Activated CD4-positive, alpha-beta memory T cell treated with anti-CD3 and anti-CD28 coated beads, Interleukin-2, amount 10 ng/mL, durations not matched to agents 7 days and 5 days (primary cell): ENCODE data around the gene ZNF723. TPM values are rescaled to one million over a fixed set of nuclear protein-coding genes. Genes with fewer than 3 reads are reported as not detected.
"Not testable (repeated sequence)": the region's sequence is repeated elsewhere in the genome, so short reads cannot be mapped to it uniquely, and the experiment has no call there.

Source experiments
- CTCF ChIA-PET: fragments of 350-600 bp; sonication (Branson Sonifier 250); formaldehyde crosslinking; loops from one replicate; lab custom pipeline; 2021; ENCODE audit warnings: antibody characterized with exemption, inconsistent platforms; lab: Charles Lee
- POLR2A ChIA-PET: fragments of 350-600 bp; sonication (Branson Sonifier 250); formaldehyde crosslinking; loops from one replicate; lab custom pipeline; 2021; ENCODE audit warnings: antibody characterized with exemption; lab: Charles Lee
- DNase-seq: peaks from one replicate; pipeline ENCODE4 v3.0.0-alpha.2; 2020
- H3K27ac Mint-ChIP-seq: one replicate; pipeline ENCODE4 v1.8.0; 2021; ENCODE audit warnings: mild to moderate bottlenecking, mixed read lengths
- H3K27me3 Mint-ChIP-seq: one replicate; pipeline ENCODE4 v1.8.0; 2021; ENCODE audit warnings: mixed read lengths
- H3K36me3 Mint-ChIP-seq: one replicate; pipeline ENCODE4 v1.8.0; 2021; ENCODE audit warnings: low read depth, mixed read lengths
- H3K4me1 Mint-ChIP-seq: one replicate; pipeline ENCODE4 v1.8.0; 2021; ENCODE audit warnings: mixed read lengths
- H3K4me3 Mint-ChIP-seq: one replicate; pipeline ENCODE4 v1.8.0; 2021; ENCODE audit warnings: mild to moderate bottlenecking, mixed read lengths
- H3K9me3 Mint-ChIP-seq: one replicate; pipeline ENCODE4 v1.8.0; 2021; ENCODE audit warnings: mixed read lengths
- total RNA-seq, 2 experiments: library from RNA; stranded (reverse); gene quantifications; one replicate each; pipeline ENCODE4 v1.2.3, GENCODE V29; 2021

The ZNF723 gene
- total RNA-seq = not detected

- Mint-ChIP-seq H3K9me3 (peaks cover 26% of the 10 kb centered on the region), H3K4me1 (no peaks in the 10 kb centered on the region), H3K36me3 (no peaks in the 10 kb centered on the region), H3K27me3 (no peaks in the 10 kb centered on the region), H3K4me3 (no peak within 1 kb of the TSS), H3K27ac (no peak within 1 kb of the TSS)
- ChIA-PET POLR2A (no interaction called here), CTCF (no interaction called here)
- DNase-seq = no peak
Measured at GRCh38 chr19:22832031-22832762, at the start of gene ZNF723. TSS of gene ZNF723 (plus strand) at chr19:22832291. CDS start at chr19:22832380, 89 bp downstream.

- Mint-ChIP-seq H3K27ac (no peak within 1 kb of the TSS), H3K4me1 (no peaks in the 10 kb centered on the region), H3K36me3 (no peaks in the 10 kb centered on the region), H3K4me3 (no peak within 1 kb of the TSS), H3K27me3 (no peaks in the 10 kb centered on the region), H3K9me3 (peaks cover 26% of the 10 kb centered on the region)
- POLR2A ChIA-PET = no interaction called here
- CTCF ChIA-PET = no interaction called here
- no peak for DNase-seq
Measured at GRCh38 chr19:22783651-22784410, 48.3 kb upstream of the ZNF723 start, which contains the start of gene ZNF99. TSS of gene ZNF99 (minus strand) at chr19:22784151. CDS start at chr19:22784016, 135 bp downstream.

GRCh38 chr19:22792863-22793262 lies 39.2 kb upstream of the ZNF723 start:
- DNase-seq, H3K36me3 Mint-ChIP-seq, H3K4me1 Mint-ChIP-seq, H3K27me3 Mint-ChIP-seq, POLR2A ChIA-PET, CTCF ChIA-PET, H3K4me3 Mint-ChIP-seq, H3K27ac Mint-ChIP-seq: not testable (repeated sequence)
- H3K9me3 Mint-ChIP-seq = peaks cover 29% of the 10 kb centered on the region

- Mint-ChIP-seq H3K4me1 (no peaks in the 10 kb centered on the region), H3K27ac (no peak overlapping the region), H3K27me3 (no peaks in the 10 kb centered on the region), H3K9me3 (peaks cover 45% of the 10 kb centered on the region), H3K4me3 (no peak overlapping the region), H3K36me3 (peaks cover 7% of the 10 kb centered on the region)
- DNase-seq = no peak
- ChIA-PET POLR2A (no interaction called here), CTCF (no interaction called here)
Measured at GRCh38 chr19:22797040-22797439, 35.1 kb upstream of the ZNF723 start.

GRCh38 chr19:22806418-22806817 lies 25.7 kb upstream of the ZNF723 start:
- DNase-seq = no peak
- Mint-ChIP-seq H3K9me3 (peaks cover 30% of the 10 kb centered on the region), H3K36me3 (no peaks in the 10 kb centered on the region), H3K4me3 (no peak overlapping the region), H3K27me3 (no peaks in the 10 kb centered on the region), H3K4me1 (no peaks in the 10 kb centered on the region), H3K27ac (no peak overlapping the region)
- ChIA-PET CTCF (no interaction called here), POLR2A (no interaction called here)

GRCh38 chr19:22807061-22807835 lies 24.8 kb upstream of the ZNF723 start:
- Mint-ChIP-seq H3K36me3 (no peaks in the 10 kb centered on the region), H3K27ac (no peak overlapping the region), H3K4me3 (no peak overlapping the region), H3K27me3 (no peaks in the 10 kb centered on the region), H3K9me3 (peaks cover 30% of the 10 kb centered on the region), H3K4me1 (no peaks in the 10 kb centered on the region)
- CTCF ChIA-PET = no interaction called here
- POLR2A ChIA-PET = no interaction called here
- no peak for DNase-seq

GRCh38 chr19:22814124-22814523 lies 18.0 kb upstream of the ZNF723 start:
- ChIA-PET POLR2A (no interaction called here), CTCF (no interaction called here)
- H3K4me1 Mint-ChIP-seq = no peaks in the 10 kb centered on the region
- no peaks in the 10 kb centered on the region for H3K36me3 Mint-ChIP-seq
- no peak overlapping the region for H3K27ac Mint-ChIP-seq
- no peaks in the 10 kb centered on the region for H3K27me3 Mint-ChIP-seq
- H3K4me3 Mint-ChIP-seq = no peak overlapping the region
- no peak for DNase-seq
- H3K9me3 Mint-ChIP-seq = peaks cover 60% of the 10 kb centered on the region

- no peaks in the 10 kb centered on the region for H3K36me3 Mint-ChIP-seq
- no peak for DNase-seq
- ChIA-PET POLR2A (no interaction called here), CTCF (no interaction called here)
- no peaks in the 10 kb centered on the region for H3K4me1 Mint-ChIP-seq
- H3K27ac Mint-ChIP-seq = no peak overlapping the region
- H3K9me3 Mint-ChIP-seq = peaks cover 33% of the 10 kb centered on the region
- H3K27me3 Mint-ChIP-seq = no peaks in the 10 kb centered on the region
- H3K4me3 Mint-ChIP-seq = no peak overlapping the region
Measured at GRCh38 chr19:22831211-22831610, 880 bp upstream of the ZNF723 start.

GRCh38 chr19:22857713-22858320 lies 25.7 kb downstream of the ZNF723 start:
- H3K4me3 Mint-ChIP-seq, DNase-seq, H3K27ac Mint-ChIP-seq, H3K27me3 Mint-ChIP-seq, CTCF ChIA-PET, H3K4me1 Mint-ChIP-seq, POLR2A ChIA-PET: not testable (repeated sequence)
- H3K36me3 Mint-ChIP-seq = peaks cover 18% of the 10 kb centered on the region
- peaks cover 36% of the 10 kb centered on the region for H3K9me3 Mint-ChIP-seq

- peaks cover 38% of the 10 kb centered on the region for H3K9me3 Mint-ChIP-seq
- CTCF ChIA-PET = no interaction called here
- H3K27ac Mint-ChIP-seq = no peak overlapping the region
- POLR2A ChIA-PET = no interaction called here
- no peak overlapping the region for H3K4me3 Mint-ChIP-seq
- H3K4me1 Mint-ChIP-seq = no peaks in the 10 kb centered on the region
- no peaks in the 10 kb centered on the region for H3K27me3 Mint-ChIP-seq
- no peak for DNase-seq
- H3K36me3 Mint-ChIP-seq = no peaks in the 10 kb centered on the region
Measured at GRCh38 chr19:22882797-22883196, 50.7 kb downstream of the ZNF723 start.

GRCh38 chr19:22893855-22894270 lies 61.8 kb downstream of the ZNF723 start:
- ChIA-PET POLR2A (no interaction called here), CTCF (no interaction called here)
- Mint-ChIP-seq H3K27me3 (no peaks in the 10 kb centered on the region), H3K4me3 (no peak overlapping the region), H3K36me3 (no peaks in the 10 kb centered on the region), H3K9me3 (peaks cover 21% of the 10 kb centered on the region), H3K4me1 (no peaks in the 10 kb centered on the region), H3K27ac (no peak overlapping the region)
- DNase-seq = no peak

GRCh38 chr19:22901431-22902130 lies 69.5 kb downstream of the ZNF723 start:
- no peaks in the 10 kb centered on the region for H3K4me1 Mint-ChIP-seq

More at GRCh38 chr19:22901431-22902130, 69.5 kb downstream of the ZNF723 start:
- no peaks in the 10 kb centered on the region for H3K27me3 Mint-ChIP-seq
- no peak overlapping the region for H3K4me3 Mint-ChIP-seq
- H3K36me3 Mint-ChIP-seq = peaks cover 2% of the 10 kb centered on the region
- H3K9me3 Mint-ChIP-seq = peaks cover 35% of the 10 kb centered on the region
- CTCF ChIA-PET = no interaction called here
- no peak for DNase-seq
- H3K27ac Mint-ChIP-seq = no peak overlapping the region
- POLR2A ChIA-PET = no interaction called here
